Esophagus squamous epithelium (tissue), 4 donors: ENCODE data around the gene CFAP97.

Experiments used
- CTCF ChIP-seq, 6 experiments: fragments of 450-650 bp in 4 of 6; fragments of 200-600 bp in 2 of 6; sonication (generic) in 2 of 6; IDR thresholded peaks; one replicate each; pipeline ENCODE4 v1.5.1; 2016 to 2019; ENCODE audit warnings: antibody characterized with exemption in 6 of 6, mild to moderate bottlenecking in 4 of 6, moderate library complexity in 4 of 6
- POLR2A ChIP-seq, 4 donors: fragments of 450-650 bp; IDR thresholded peaks; one replicate each; pipeline ENCODE4 v1.6.1; 2017; ENCODE audit warnings: antibody characterized with exemption in 4 of 4, mild to moderate bottlenecking in 4 of 4, moderate library complexity in 3 of 4

DNA sequence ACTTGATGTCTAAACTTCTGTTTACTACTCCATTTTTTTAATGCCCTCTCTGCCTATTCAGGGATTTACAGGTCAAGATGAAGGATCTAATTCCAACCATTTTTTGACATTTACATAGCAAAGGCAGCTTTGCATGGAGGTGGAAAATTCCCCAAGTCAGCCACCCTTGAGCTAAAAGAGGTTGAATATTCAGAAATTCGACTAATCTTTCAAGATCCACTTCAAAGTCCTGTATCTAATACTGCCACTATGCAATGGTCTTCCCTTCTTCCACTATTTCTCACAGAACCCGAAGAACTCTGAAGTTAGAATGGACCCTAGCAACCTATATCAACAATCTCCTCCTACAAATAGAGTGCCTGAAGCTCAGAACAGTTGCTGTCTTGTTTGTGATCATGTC, 21.6 kb downstream of the CFAP97 start:
- TF ChIP-seq POLR2A (IDR thresholded peaks at IDR 0.05) = no peak
- TF ChIP-seq CTCF (IDR thresholded peaks at IDR 0.05) = no peak
